ENCODE data around the gene MRPS5. TPM values are rescaled to one million over a fixed set of nuclear protein-coding genes. Genes with fewer than 3 reads are reported as not detected.

Gene MRPS5
- total and polyA plus RNA-seq, 4 experiments from 2014 or later = 43.4 to 70.6 (median 58.5) TPM

GRCh38 chr2:95049683-95049955 lies 72.0 kb downstream of the MRPS5 start:
- no peaks in the 10 kb centered on the region for H3K27me3 Mint-ChIP-seq
- CTCF ChIA-PET (ENCODE audit: partially characterized antibody) = no interaction called here
- DNase-seq = no peak
- no peak overlapping the region for H3K4me3 ChIP-seq (ENCODE audit: low read length in 2 of 2)
- H3K4me3 Mint-ChIP-seq = no peak overlapping the region
- H3K9me3 ChIP-seq (ENCODE audit: control insufficient read depth in 1 of 2, low read length in 2 of 2) = no peaks in the 10 kb centered on the region
- intact Hi-C loops (cut with micrococcal nuclease) = no loop called here
- H3K36me3 ChIP-seq (ENCODE audit: insufficient read depth, low read length) = peaks cover 21% of the 10 kb centered on the region
- POLR2A ChIA-PET (ENCODE audit: partially characterized antibody) = no interaction called here
- H3K4me1 Mint-ChIP-seq = peaks cover 16 to 70% (median 42%) of the 10 kb centered on the region in 4 donors
- no peaks in the 10 kb centered on the region for H3K27me3 ChIP-seq (ENCODE audit: insufficient read depth, low read length)
- no peaks in the 10 kb centered on the region for H3K9me3 Mint-ChIP-seq
- H3K27ac Mint-ChIP-seq = peak overlapping the region in 3 of 7 donors; percentile 41 to 66 (median 61)
- H3K36me3 Mint-ChIP-seq = peaks cover 39 to 57% of the 10 kb centered on the region in 2 donors
- peaks cover 29% of the 10 kb centered on the region for H3K4me1 ChIP-seq (ENCODE audit: insufficient read depth, low read length)
- H3K27ac ChIP-seq (ENCODE audit: low read depth, low read length) = no peak overlapping the region

- Mint-ChIP-seq H3K36me3 (peaks cover 36 to 60% of the 10 kb centered on the region in 2 donors), H3K9me3 (no peaks in the 10 kb centered on the region), H3K27ac (peak overlapping the region in 6 of 7 donors; percentile 18 to 70 (median 60)), H3K27me3 (no peaks in the 10 kb centered on the region), H3K4me1 (peaks cover 15 to 67% (median 41%) of the 10 kb centered on the region in 4 donors), H3K4me3 (peak overlapping the region in 1 of 8 donors; percentile 17)
- Histone ChIP-seq H3K9me3 (ENCODE audit: control insufficient read depth in 1 of 2, low read length in 2 of 2) (no peaks in the 10 kb centered on the region), H3K36me3 (ENCODE audit: insufficient read depth, low read length) (peaks cover 21% of the 10 kb centered on the region), H3K27me3 (ENCODE audit: insufficient read depth, low read length) (no peaks in the 10 kb centered on the region), H3K27ac (ENCODE audit: low read depth, low read length) (no peak overlapping the region), H3K4me3 (ENCODE audit: low read length in 2 of 2) (no peak overlapping the region), H3K4me1 (ENCODE audit: insufficient read depth, low read length) (peaks cover 24% of the 10 kb centered on the region)
- DNase-seq = no peak
- intact Hi-C loops (cut with micrococcal nuclease) = no loop called here
- POLR2A ChIA-PET (ENCODE audit: partially characterized antibody) = interaction anchor here (1.0 to 1.3 kb wide), 2 partner anchors 24 to 29 kb away, joined by 3 read pairs; partner anchors contain the start of gene MAL
- CTCF ChIA-PET (ENCODE audit: partially characterized antibody) = interaction anchor here (0.7 kb wide), 1 partner anchor 19 kb away, joined by 3 read pairs; no protein-coding TSS in a partner anchor
Measured at GRCh38 chr2:95048825-95049682, 72.6 kb downstream of the MRPS5 start.

- Mint-ChIP-seq H3K27me3 (no peaks in the 10 kb centered on the region), H3K4me3 (no peak overlapping the region), H3K27ac (peak overlapping the region in 6 of 7 donors; percentile 9 to 48 (median 39)), H3K4me1 (peaks cover 13 to 72% (median 42%) of the 10 kb centered on the region in 4 donors), H3K9me3 (no peaks in the 10 kb centered on the region), H3K36me3 (peaks cover 29 to 57% of the 10 kb centered on the region in 2 donors)
- no peak for DNase-seq
- ChIA-PET POLR2A (ENCODE audit: partially characterized antibody) (interaction anchor here (1.0 to 1.3 kb wide), 2 partner anchors 23 to 30 kb away, joined by 3 read pairs; partner anchors contain the start of gene MAL), CTCF (ENCODE audit: partially characterized antibody) (no interaction called here)
- H3K36me3 ChIP-seq (ENCODE audit: insufficient read depth, low read length) = peaks cover 21% of the 10 kb centered on the region
- no peaks in the 10 kb centered on the region for H3K27me3 ChIP-seq (ENCODE audit: insufficient read depth, low read length)
- no peak overlapping the region for H3K27ac ChIP-seq (ENCODE audit: low read depth, low read length)
- H3K4me1 ChIP-seq (ENCODE audit: insufficient read depth, low read length) = peaks cover 19% of the 10 kb centered on the region
- intact Hi-C loops (cut with micrococcal nuclease) = no loop called here
- no peak overlapping the region for H3K4me3 ChIP-seq (ENCODE audit: low read length in 2 of 2)
- H3K9me3 ChIP-seq (ENCODE audit: control insufficient read depth in 1 of 2, low read length in 2 of 2) = no peaks in the 10 kb centered on the region
Measured at GRCh38 chr2:95047629-95048510, 73.7 kb downstream of the MRPS5 start.

GRCh38 chr2:95046371-95047112 lies 75.1 kb downstream of the MRPS5 start:
- intact Hi-C loops (cut with micrococcal nuclease) = no loop called here
- Histone ChIP-seq H3K27ac (ENCODE audit: low read depth, low read length) (no peak overlapping the region), H3K36me3 (ENCODE audit: insufficient read depth, low read length) (peaks cover 14% of the 10 kb centered on the region), H3K27me3 (ENCODE audit: insufficient read depth, low read length) (no peaks in the 10 kb centered on the region), H3K4me3 (ENCODE audit: low read length in 2 of 2) (no peak overlapping the region), H3K4me1 (ENCODE audit: insufficient read depth, low read length) (peaks cover 26% of the 10 kb centered on the region), H3K9me3 (ENCODE audit: control insufficient read depth in 1 of 2, low read length in 2 of 2) (no peaks in the 10 kb centered on the region)
- no peak for DNase-seq
- Mint-ChIP-seq H3K27ac (peak overlapping the region; percentile 36 to 90 (median 74)), H3K36me3 (peaks cover 21 to 52% of the 10 kb centered on the region in 2 donors), H3K9me3 (no peaks in the 10 kb centered on the region), H3K4me3 (no peak overlapping the region), H3K27me3 (no peaks in the 10 kb centered on the region), H3K4me1 (peaks cover 18 to 74% (median 48%) of the 10 kb centered on the region in 4 donors)
- ChIA-PET CTCF (ENCODE audit: partially characterized antibody) (no interaction called here), POLR2A (ENCODE audit: partially characterized antibody) (interaction anchor here (1.0 kb wide), 1 partner anchor 30 kb away, joined by 4 read pairs; no protein-coding TSS in a partner anchor)

GRCh38 chr2:95044601-95045000 lies 77.0 kb downstream of the MRPS5 start:
- POLR2A ChIA-PET (ENCODE audit: partially characterized antibody) = interaction anchor here (1.1 to 5.1 kb wide), 5 partner anchors 9 to 31 kb away, joined by 3 to 27 read pairs (median 5); partner anchors contain the start of gene MAL

GRCh38 chr2:95043300-95044093 lies 78.1 kb downstream of the MRPS5 start:
- H3K36me3 ChIP-seq (ENCODE audit: insufficient read depth, low read length) = no peaks in the 10 kb centered on the region
- H3K4me1 Mint-ChIP-seq = peaks cover 34 to 81% (median 59%) of the 10 kb centered on the region in 4 donors
- ChIA-PET CTCF (ENCODE audit: partially characterized antibody) (interaction anchor here (1.1 to 6.0 kb wide), 6 partner anchors 10 to 34 kb away, joined by 3 to 59 read pairs (median 10); no protein-coding TSS in a partner anchor), POLR2A (ENCODE audit: partially characterized antibody) (interaction anchor here (1.0 to 5.1 kb wide), 7 partner anchors 10 to 32 kb away, joined by 3 to 27 read pairs (median 5); partner anchors contain the start of gene MAL)
- H3K9me3 ChIP-seq (ENCODE audit: control insufficient read depth in 1 of 2, low read length in 2 of 2) = no peaks in the 10 kb centered on the region
- H3K27me3 ChIP-seq (ENCODE audit: insufficient read depth, low read length) = no peaks in the 10 kb centered on the region
- H3K27me3 Mint-ChIP-seq = no peaks in the 10 kb centered on the region
- H3K27ac Mint-ChIP-seq = peak overlapping the region; percentile 0 to 82 (median 67)
- H3K4me1 ChIP-seq (ENCODE audit: insufficient read depth, low read length) = peaks cover 26% of the 10 kb centered on the region
- no peak overlapping the region for H3K4me3 Mint-ChIP-seq
- intact Hi-C loops (cut with micrococcal nuclease) = loop anchor here (2.0 kb wide), 1 partner anchor 17 kb away; no protein-coding TSS in a partner anchor
- peaks cover 8 to 35% of the 10 kb centered on the region in 2 donors for H3K36me3 Mint-ChIP-seq
- no peak overlapping the region for H3K27ac ChIP-seq (ENCODE audit: low read depth, low read length)
- DNase-seq = no peak
- H3K4me3 ChIP-seq (ENCODE audit: low read length in 2 of 2) = no peak overlapping the region
- H3K9me3 Mint-ChIP-seq = no peaks in the 10 kb centered on the region

More at GRCh38 chr2:95044601-95045000, 77.0 kb downstream of the MRPS5 start:
- intact Hi-C loops (cut with micrococcal nuclease) = no loop called here
- CTCF ChIA-PET (ENCODE audit: partially characterized antibody) = interaction anchor here (1.3 to 6.0 kb wide), 5 partner anchors 9 to 71 kb away, joined by 4 to 59 read pairs (median 15); no protein-coding TSS in a partner anchor
- Histone ChIP-seq H3K27ac (ENCODE audit: low read depth, low read length) (no peak overlapping the region), H3K36me3 (ENCODE audit: insufficient read depth, low read length) (peaks cover 2% of the 10 kb centered on the region), H3K4me1 (ENCODE audit: insufficient read depth, low read length) (peaks cover 26% of the 10 kb centered on the region), H3K9me3 (ENCODE audit: control insufficient read depth in 1 of 2, low read length in 2 of 2) (no peaks in the 10 kb centered on the region), H3K4me3 (ENCODE audit: low read length in 2 of 2) (no peak overlapping the region), H3K27me3 (ENCODE audit: insufficient read depth, low read length) (no peaks in the 10 kb centered on the region)
- no peaks in the 10 kb centered on the region for H3K9me3 Mint-ChIP-seq
- H3K27ac Mint-ChIP-seq = peak overlapping the region in 2 of 7 donors; percentile 47 to 78
- peaks cover 8 to 41% of the 10 kb centered on the region in 2 donors for H3K36me3 Mint-ChIP-seq
- peaks cover 23 to 73% (median 49%) of the 10 kb centered on the region in 4 donors for H3K4me1 Mint-ChIP-seq
- no peak for DNase-seq
- no peaks in the 10 kb centered on the region for H3K27me3 Mint-ChIP-seq
- no peak overlapping the region for H3K4me3 Mint-ChIP-seq
